Measurements from ENCODE around the gene ITPR2. TPM values are rescaled to one million over a fixed set of nuclear protein-coding genes. Genes with fewer than 3 reads are reported as not detected.

ITPR2 gene
- total and polyA plus RNA-seq, 2 of the 8 experiments (the other 6 are each of a cell fraction or from before 2014, with no cell fraction given): 4.1 to 48.3 TPM

DNA sequence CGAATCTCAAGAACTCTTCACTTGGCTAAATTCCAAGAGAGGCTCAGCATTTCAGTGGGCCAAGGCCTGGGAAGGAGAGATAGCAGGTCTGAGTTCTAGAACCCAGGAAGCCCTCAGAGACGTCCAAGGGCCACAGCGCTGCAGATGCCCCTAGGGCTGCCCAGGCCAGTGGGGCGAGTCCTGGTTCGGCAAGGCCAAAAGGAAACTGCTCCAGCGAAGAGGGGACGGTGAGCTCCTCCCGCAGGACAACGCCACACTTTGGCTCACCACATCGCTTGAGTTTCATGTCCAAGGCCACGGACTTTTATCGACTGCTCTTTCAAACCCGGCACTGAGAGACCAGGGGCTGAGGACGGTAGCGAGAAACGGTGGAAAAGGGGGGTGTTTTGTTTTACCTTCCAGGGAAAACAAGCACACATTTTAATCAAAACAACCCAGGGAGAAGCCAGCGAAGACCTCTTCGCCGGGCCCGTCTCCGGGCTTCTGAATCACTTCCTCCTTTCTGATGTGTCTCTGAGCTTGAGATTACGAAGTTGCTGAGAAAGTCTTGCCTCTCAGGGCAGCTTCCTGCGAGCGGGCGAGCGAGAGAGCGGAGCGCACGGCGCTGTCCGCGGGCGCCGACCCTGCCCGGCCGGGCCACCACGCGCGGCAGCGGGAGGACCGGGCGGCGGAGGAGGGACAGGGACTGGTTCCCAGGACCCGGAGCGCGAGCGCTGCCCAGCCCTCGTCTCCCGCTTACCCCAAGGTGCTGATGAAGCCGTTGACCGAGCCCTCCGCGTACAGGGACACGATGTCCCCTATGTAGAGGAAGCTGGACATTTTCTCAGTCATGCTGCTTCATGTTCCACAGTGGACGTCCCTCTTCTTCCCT is 808 bp downstream of the ITPR2 start:
- Histone ChIP-seq H3K4me3 (ENCODE audit: extremely low read depth in 1 of 4, insufficient read depth in 2 of 4, low read depth in 3 of 4, low read length in 4 of 4) (peak overlapping the region; percentile 75 to 84 (median 78)), H2BK20ac (ENCODE audit: low read length) (no peak overlapping the region), H2BK5ac (ENCODE audit: low read depth, low read length) (peak overlapping the region; percentile 55; the same call in 1 of the 2 replicates), H3K18ac (ENCODE audit: extremely low read depth, low read length) (peak overlapping the region; percentile 25; the same call in 1 of the 2 replicates), H4K8ac (ENCODE audit: extremely low read depth, insufficient read depth, low read length) (peak overlapping the region; percentile 71; the same call in 1 of the 2 replicates), H3K9me3 (ENCODE audit: insufficient read depth in 2 of 2, low read depth in 1 of 2, low read length in 1 of 2) (no peaks in the 10 kb centered on the region), H3K79me2 (ENCODE audit: control insufficient read depth in 1 of 2, insufficient read depth in 2 of 2, low read length in 2 of 2) (peaks cover 3 to 45% of the 10 kb centered on the region in 2 experiments; a peak in 3 of 4 replicates), H4K20me1 (replicated peaks in 1 of 2; ENCODE audit: control insufficient read depth in 1 of 2, insufficient read depth in 2 of 2, low read length in 2 of 2) (peaks cover 5 to 15% of the 10 kb centered on the region in 2 experiments), H3K27me3 (replicated peaks in 1 of 4; ENCODE audit: control insufficient read depth in 3 of 4, extremely low read depth in 1 of 4, insufficient read depth in 3 of 4, low read length in 3 of 4) (peaks cover 0 to 6% (median 1%) of the 10 kb centered on the region in 4 experiments; a peak in 1 of 7 replicates), H2AFZ (ENCODE audit: low read length) (peak overlapping the region; percentile 89), H3K23me2 (ENCODE audit: low read depth, low read length) (peaks cover 19% of the 10 kb centered on the region), H2BK120ac (replicated peaks; ENCODE audit: low read depth, low read length) (peak overlapping the region; percentile 13), H3K36me3 (ENCODE audit: control insufficient read depth in 2 of 4, insufficient read depth in 4 of 4, low read length in 3 of 4) (no peaks in the 10 kb centered on the region), H3K14ac (ENCODE audit: insufficient read length) (no peak overlapping the region), H4K5ac (ENCODE audit: insufficient read length, low read depth, low read length) (peak overlapping the region; percentile 44), H3K9ac (replicated peaks in 1 of 4; ENCODE audit: extremely low read depth in 1 of 4, low read depth in 3 of 4, low read length in 3 of 4) (peak overlapping the region; percentile 40 to 74 (median 46); a peak in 6 of 7 replicates), H3K4me1 (replicated peaks in 1 of 4; ENCODE audit: control insufficient read depth in 3 of 4, insufficient read depth in 4 of 4, low read length in 3 of 4) (peaks cover 0 to 4% (median 2%) of the 10 kb centered on the region in 4 experiments; a peak in 4 of 7 replicates), H3K4ac (replicated peaks; ENCODE audit: insufficient read length, low read depth, low read length) (no peak overlapping the region), H2AK5ac (ENCODE audit: low read depth, low read length) (no peak overlapping the region), H3K4me2 (ENCODE audit: insufficient read depth in 1 of 2, low read depth in 2 of 2, low read length in 2 of 2) (peak overlapping the region; percentile 93 to 94), H2BK15ac (ENCODE audit: low read length) (0 out of 2 replicates have a peak overlapping the region, but pooled peaks have one; percentile 3), H2BK12ac (ENCODE audit: low read depth, low read length) (peak overlapping the region; percentile 41), H3K23ac (ENCODE audit: insufficient read length) (no peak overlapping the region), H3K27ac (ENCODE audit: low read depth, low read length) (no peak overlapping the region), H3K79me1 (ENCODE audit: low read depth, low read length) (no peaks in the 10 kb centered on the region; the same call in 1 of the 2 replicates), H4K91ac (replicated peaks; ENCODE audit: insufficient read length, low read length) (peak overlapping the region; percentile 71), H3K56ac (replicated peaks; ENCODE audit: insufficient read length, low read depth, low read length) (peak overlapping the region; percentile 43)
- DNase-seq (ENCODE audit: low read depth in 1 of 2, low spot score in 2 of 2) (peak in 1 of 2 experiments; percentile 74), FAIRE-seq (no peak)
- CTCF ChIA-PET (ENCODE audit: partially characterized antibody): interaction anchor here (1.0 to 5.9 kb wide), 8 partner anchors 11 to 58 kb away, joined by 4 to 27 read pairs (median 14); no protein-coding TSS in a partner anchor
- 2% methylated on average over 36 of the region's 55 CpGs; no CpG with 5 or more reads in 1 of the 2 experiments for WGBS, 2 experiments (ENCODE audit: extremely low coverage in 1 of 2, insufficient coverage in 1 of 2, insufficient read length in 1 of 2, insufficient replicate concordance in 2 of 2, low coverage in 1 of 2, low lambda C conversion rate in 2 of 2, missing lambda C conversion rate in 1 of 2)
- POLR2A ChIA-PET (ENCODE audit: partially characterized antibody): interaction anchor here (0.7 to 1.8 kb wide), 5 partner anchors 14 to 136 kb away, joined by 3 to 4 read pairs (median 3); partner anchors contain the start of gene FGFR1OP2
- 0 out of 2 replicates have a peak, but pooled peaks have one; percentile 39 for TF ChIP-seq KDM5A (IDR thresholded peaks at IDR 0.05; ENCODE audit: low read length)
- TF ChIP-seq RBBP5 (IDR thresholded peaks at IDR 0.05; ENCODE audit: borderline replicate concordance, low read depth, low read length): 0 out of 2 replicates have a peak, but pooled peaks have one; percentile 81
- no peak for TF ChIP-seq BACH1 (IDR thresholded peaks at IDR 0.05; ENCODE audit: low read length)
- peak; percentile 84 for TF ChIP-seq KDM4A (IDR thresholded peaks at IDR 0.05; ENCODE audit: low read depth, low read length, severe bottlenecking)
- peak; percentile 29; the same call in 1 of the 2 replicates for TF ChIP-seq SUZ12 (IDR thresholded peaks at IDR 0.05; ENCODE audit: low read length)
- no peak for TF ChIP-seq GABPA (IDR thresholded peaks at IDR 0.05; ENCODE audit: borderline replicate concordance, insufficient read depth, low read length)
- peak; percentile 93 for TF ChIP-seq TBP (IDR thresholded peaks at IDR 0.05; ENCODE audit: low read depth, low read length)
- TF ChIP-seq RAD21 (IDR thresholded peaks at IDR 0.05 in 1 of 2, conservative IDR thresholded peaks at IDR 0.05 in 1 of 2; ENCODE audit: low read depth in 2 of 2, low read length in 2 of 2): no peak
- no peak for TF ChIP-seq CHD2 (IDR thresholded peaks at IDR 0.05; ENCODE audit: low read length)
- peak; percentile 93 for TF ChIP-seq ASH2L (IDR thresholded peaks at IDR 0.05; ENCODE audit: low read length)
